GM20431 (cell line): ENCODE measurements around the gene MEPCE.

Source experiments
- in situ Hi-C: fragments of 300-500 bp; cut with MseI, MboI; formaldehyde crosslinking; loops from one replicate; pipeline ENCODE4 v1.15.0; 2020; ENCODE audit warnings: low sequenced_read_pairs; ENCODE audit not compliant: unreplicated experiment

MEPCE gene

GRCh38 chr7:100402241-100402640, 27.4 kb upstream of the MEPCE start:
- in situ Hi-C loops = no loop called here

DNA sequence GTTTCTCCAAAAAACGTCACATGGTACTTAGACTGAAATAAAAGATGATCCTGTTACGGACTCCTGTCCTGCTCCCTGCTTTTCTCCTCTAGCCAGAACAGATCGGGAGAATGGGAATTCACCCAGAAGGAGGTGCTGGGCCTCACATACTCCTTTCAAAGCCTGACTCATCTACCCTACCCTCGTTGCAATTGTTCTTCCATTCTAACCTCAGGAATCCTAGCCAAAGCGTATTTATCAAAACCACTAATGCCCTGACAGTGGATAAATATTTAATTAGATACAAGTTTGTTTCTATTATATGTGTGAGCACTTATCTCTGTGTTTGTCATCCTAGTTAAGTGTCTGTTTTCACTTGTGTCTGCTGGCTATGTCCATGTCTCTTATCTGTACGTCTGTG, 22.9 kb upstream of the MEPCE start:
- in situ Hi-C loops = no loop called here

DNA sequence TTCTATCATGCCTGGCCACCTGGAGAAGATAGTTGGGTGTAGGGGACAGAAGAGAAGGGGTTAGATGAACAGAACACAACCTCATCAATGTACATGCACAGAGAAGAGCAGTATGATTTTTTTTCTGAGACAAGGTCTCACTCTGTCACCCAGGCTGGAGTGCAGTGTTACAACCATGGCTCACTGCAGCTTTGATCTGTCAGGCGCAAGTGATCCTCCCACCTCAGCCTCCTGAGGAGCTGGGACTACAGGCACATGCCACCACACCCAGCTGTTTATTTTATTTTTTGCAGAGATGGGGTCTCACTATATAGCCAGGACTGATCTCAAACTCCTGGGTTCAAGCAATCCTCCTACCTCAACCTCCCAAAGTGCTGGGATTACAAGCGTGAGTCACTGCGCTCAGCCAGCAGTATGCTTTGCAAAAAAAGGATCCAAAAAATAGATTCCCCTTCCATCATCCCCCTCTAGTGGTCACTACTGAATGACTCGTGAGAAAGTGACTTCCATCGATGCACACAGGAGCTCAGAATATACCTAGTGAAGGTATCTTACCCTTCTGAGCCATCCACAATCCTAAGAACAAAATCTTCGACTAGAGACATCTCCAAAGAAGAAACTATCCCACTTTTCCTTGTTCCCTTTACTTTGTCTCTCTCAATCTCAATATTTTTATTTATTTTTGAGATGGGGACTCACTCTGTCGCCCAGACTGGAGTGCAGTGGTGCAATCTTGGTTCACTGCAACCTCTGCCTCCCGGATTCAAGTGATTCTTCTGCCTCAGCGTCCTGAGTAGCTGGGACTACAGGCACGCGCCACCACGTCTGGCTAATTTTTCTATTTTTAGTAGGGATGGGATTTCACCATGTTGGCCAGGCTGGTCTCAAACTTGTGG, 22.1 kb upstream of the MEPCE start:
- in situ Hi-C loops = no loop called here

DNA sequence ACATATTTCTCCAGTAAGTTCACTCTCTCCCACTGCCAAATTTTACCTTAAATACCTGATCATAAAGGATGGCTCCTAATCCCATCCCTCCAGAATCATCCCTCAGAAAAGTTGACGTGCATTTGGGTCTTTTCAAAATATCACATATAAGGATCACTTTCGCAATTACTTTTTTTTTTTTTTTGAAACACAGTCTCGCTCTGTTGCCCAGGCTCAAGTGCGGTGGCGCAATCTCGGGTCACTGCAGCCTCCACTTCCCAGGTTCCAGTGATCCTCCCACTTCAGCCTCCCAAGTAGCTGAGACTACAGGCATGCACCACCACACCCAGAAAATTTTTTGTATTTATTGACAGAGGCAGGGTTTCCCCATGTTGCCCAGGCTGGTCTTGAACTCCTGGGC, 18.5 kb upstream of the MEPCE start:
- in situ Hi-C loops = no loop called here

DNA sequence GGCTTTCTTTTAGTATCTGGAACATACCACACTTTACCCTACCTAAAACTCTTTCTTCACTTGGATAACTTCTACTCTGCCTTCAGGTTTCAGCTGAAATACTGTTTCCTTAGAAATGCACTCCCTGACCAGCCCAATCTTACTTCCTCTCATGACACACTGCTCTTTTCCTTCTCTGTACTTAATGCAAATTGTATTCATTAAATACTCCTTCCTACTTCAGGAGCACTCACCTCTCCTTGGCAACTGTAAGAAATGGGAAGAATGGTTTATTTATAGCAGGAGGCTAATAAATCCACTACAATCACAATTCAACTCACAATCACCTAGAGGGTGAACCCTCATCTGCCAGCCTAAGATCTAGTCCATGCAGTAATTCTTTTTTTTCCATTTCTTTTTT, 16.3 kb upstream of the MEPCE start:
- in situ Hi-C loops = no loop called here

DNA sequence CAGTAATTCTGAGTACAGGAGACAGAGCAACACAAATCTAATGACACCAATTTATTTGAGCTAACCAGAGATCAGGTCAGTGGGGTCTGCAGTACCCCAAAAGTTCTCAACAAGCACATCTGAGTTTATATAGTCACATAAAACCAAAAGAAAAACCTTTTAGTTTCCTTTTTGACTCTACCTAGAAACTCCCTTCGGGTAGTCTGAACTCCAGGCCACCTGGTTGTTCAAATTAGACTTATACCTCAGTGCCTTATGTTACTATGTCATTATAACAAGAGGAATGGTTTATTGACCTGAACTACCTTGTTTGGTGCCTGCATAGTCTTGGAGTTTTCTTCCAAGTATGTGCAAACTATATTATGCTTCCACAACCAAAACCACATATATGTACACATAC, 15.7 kb upstream of the MEPCE start:
- in situ Hi-C loops = no loop called here

- in situ Hi-C loops = no loop called here
These were observed 14.2 kb upstream of the MEPCE start for GRCh38 chr7:100415448-100415847.

- in situ Hi-C loops = no loop called here
These were observed 10.5 kb upstream of the MEPCE start for GRCh38 chr7:100418930-100419659.

DNA sequence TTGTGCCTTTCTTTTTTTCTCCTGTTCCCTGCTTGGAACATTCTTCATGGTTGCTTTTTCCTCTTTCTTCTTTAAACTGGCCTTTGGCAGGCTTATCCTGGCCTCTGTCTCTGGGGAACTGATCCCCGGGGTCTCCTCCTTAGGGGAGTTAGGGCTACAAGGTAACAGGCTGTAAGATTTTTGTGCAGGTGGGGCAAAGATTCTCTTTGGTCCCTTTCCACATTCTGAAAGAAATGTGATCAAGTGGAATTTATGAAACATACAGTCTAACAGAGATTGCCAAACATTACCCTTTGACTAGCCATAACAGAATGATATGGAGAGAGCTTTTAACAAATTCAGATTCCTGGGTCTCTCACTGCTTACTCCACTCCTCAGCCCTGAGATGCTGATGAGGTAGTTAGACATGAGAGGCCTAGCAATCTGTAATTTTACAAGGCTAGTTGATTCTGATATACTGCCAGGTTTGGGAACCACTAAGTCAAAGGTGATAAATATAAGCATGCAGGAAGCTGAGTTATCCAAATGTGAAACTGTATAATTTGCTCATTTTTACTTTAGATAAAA, 9.9 kb upstream of the MEPCE start:
- in situ Hi-C loops = no loop called here

GRCh38 chr7:100423315-100423714, 6.3 kb upstream of the MEPCE start:
- in situ Hi-C loops = no loop called here

GRCh38 chr7:100425347-100425746, 4.3 kb upstream of the MEPCE start:
- in situ Hi-C loops = no loop called here

- in situ Hi-C loops = no loop called here
These were observed 3.1 kb upstream of the MEPCE start for GRCh38 chr7:100426516-100426915.

GRCh38 chr7:100427762-100428198, 1.9 kb upstream of the MEPCE start:
- in situ Hi-C loops = no loop called here

- in situ Hi-C loops = no loop called here
These were observed 1.2 kb upstream of the MEPCE start, which contains the start of gene ZCWPW1 for GRCh38 chr7:100428199-100428966. Gene ZCWPW1 (minus strand): TSS chr7:100428703. CDS start chr7:100420649, 8,054 bp downstream.

DNA sequence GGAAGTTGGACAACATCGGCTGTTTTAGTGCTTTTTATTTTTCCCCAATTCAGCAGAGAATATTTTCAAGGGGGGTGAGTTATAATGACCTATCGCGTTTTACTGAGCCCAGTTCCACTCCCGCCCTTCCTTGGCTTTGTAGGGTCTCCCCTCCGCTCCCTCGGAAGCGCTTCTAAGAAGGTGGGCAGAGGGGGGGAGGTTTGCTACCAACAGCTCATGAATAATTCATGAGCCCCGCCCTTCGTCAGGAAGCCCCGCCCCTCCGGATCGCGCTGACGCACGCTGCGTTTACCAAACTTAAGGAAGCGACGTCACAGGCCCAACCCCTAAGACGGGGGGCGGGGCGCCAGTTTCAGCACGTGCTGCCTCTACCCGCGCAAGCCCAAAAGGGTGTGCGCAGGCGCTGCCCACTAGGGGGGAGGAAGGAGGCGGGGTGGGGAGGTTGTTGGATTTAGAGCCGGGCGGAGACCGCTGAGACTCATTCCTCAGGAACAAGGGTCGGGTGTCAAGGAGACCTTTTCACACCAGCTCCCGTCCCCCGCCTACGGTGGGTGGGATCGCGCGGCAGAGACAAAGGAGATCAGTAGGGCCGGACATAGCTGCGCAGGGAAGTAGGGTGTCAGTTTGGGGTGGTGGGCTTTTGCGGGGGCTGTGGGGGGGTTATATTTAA, 529 bp upstream of the MEPCE start:
- in situ Hi-C loops = no loop called here

- in situ Hi-C loops = no loop called here
These were observed 1.1 kb downstream of the MEPCE start for GRCh38 chr7:100430493-100431285.

GRCh38 chr7:100431286-100431735, 1.7 kb downstream of the MEPCE start:
- in situ Hi-C loops = no loop called here

DNA sequence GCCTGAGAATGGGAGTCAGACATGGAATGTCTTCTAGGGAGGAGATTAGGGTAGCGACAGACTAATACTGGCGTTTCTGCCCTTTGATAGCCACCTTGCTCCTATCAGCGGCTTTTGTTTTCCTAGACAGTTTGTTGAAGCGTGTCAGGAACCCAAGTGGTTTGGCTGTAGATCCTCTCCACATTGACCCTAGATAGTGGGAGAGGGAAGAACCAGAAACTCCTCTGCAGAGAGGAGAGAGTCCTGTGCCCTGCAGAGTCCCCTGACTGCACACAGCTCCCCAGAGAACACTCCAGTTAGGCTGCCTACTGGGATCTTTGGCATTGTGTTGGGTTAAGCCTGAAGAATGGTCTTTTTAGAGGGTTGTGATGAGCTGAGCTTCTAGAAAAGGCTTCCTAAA, 2.4 kb downstream of the MEPCE start:
- in situ Hi-C loops = no loop called here
